ENCODE data around the gene PTGIS. TPM values are rescaled to one million over a fixed set of nuclear protein-coding genes. Genes with fewer than 3 reads are reported as not detected.
"Not testable (repeated sequence)": the region's sequence is repeated elsewhere in the genome, so short reads cannot be mapped to it uniquely, and the experiment has no call there.

The PTGIS gene
- total RNA-seq, result 57.8 TPM

- DNase-seq (ENCODE audit: low spot score), result peak; percentile 45
These were observed at the start of gene PTGIS for GRCh38 chr20:49567421-49568277. PTGIS (minus strand) TSS chr20:49568137; CDS start chr20:49568116, 21 bp downstream.

- DNase-seq (ENCODE audit: low spot score), result not testable (repeated sequence)
These were observed 49.5 kb upstream of the PTGIS start for GRCh38 chr20:49617394-49617793.

- no peak for DNase-seq (ENCODE audit: low spot score)
These were observed 48.4 kb upstream of the PTGIS start for GRCh38 chr20:49616154-49617007.

GRCh38 chr20:49615401-49616153 is 47.6 kb upstream of the PTGIS start:
- DNase-seq (ENCODE audit: low spot score), result no peak

GRCh38 chr20:49615051-49615400 is 47.1 kb upstream of the PTGIS start:
- DNase-seq (ENCODE audit: low spot score), result not testable (repeated sequence)

- no peak for DNase-seq (ENCODE audit: low spot score)
These were observed 46.6 kb upstream of the PTGIS start for GRCh38 chr20:49614338-49615050.

GRCh38 chr20:49612127-49612738 is 44.3 kb upstream of the PTGIS start:
- DNase-seq (ENCODE audit: low spot score), result no peak

- DNase-seq (ENCODE audit: low spot score), result not testable (repeated sequence)
These were observed 43.7 kb upstream of the PTGIS start for GRCh38 chr20:49611539-49612126.

- DNase-seq (ENCODE audit: low spot score), result peak; percentile 71
These were observed 43.0 kb upstream of the PTGIS start for GRCh38 chr20:49610691-49611538.

- DNase-seq (ENCODE audit: low spot score), result peak; percentile 67
These were observed 41.1 kb upstream of the PTGIS start for GRCh38 chr20:49608752-49609670.

- no peak for DNase-seq (ENCODE audit: low spot score)
These were observed 39.6 kb upstream of the PTGIS start for GRCh38 chr20:49607568-49607967.

- no peak for DNase-seq (ENCODE audit: low spot score)
These were observed 35.3 kb upstream of the PTGIS start for GRCh38 chr20:49603209-49603627.

GRCh38 chr20:49602345-49603208 is 34.6 kb upstream of the PTGIS start:
- DNase-seq (ENCODE audit: low spot score), result no peak

- no peak for DNase-seq (ENCODE audit: low spot score)
These were observed 33.4 kb upstream of the PTGIS start for GRCh38 chr20:49601153-49601924.

- no peak for DNase-seq (ENCODE audit: low spot score)
These were observed 31.8 kb upstream of the PTGIS start for GRCh38 chr20:49599746-49600113.

GRCh38 chr20:49597825-49598395 is 30.0 kb upstream of the PTGIS start:
- DNase-seq (ENCODE audit: low spot score), result no peak

Measured in ureter (tissue), 1 donor.